ENCODE data around the gene FAM98C.

Gene FAM98C

DNA sequence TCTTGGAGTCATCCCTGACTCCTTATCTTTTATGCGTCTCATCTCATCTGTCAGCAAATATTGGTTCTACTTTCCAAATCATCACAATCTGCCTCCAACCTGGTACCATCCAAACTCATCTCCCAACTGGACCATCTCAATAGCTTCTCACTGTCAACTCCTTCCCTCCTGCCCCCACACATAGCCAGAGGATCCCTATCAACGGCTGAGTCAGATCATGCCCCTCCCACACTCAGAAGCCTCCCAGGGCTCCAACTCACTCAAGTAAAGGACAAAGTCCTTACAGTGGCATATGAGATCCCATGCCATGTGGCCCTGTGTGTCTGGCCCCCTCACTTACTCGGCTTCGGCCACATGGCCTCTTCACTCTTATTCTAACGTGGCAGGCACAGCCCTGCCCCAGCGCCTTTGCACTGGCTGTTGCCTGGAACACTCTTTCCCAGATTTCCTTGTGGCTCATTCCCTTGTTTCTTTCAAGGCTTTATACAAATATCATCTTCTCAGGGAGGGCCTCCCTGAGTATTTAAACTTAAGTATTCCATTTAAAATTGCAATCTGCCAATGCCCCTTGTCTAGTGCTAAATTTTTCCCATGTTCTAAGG lies 10.1 kb upstream of the FAM98C start:
- Histone ChIP-seq H3K4me3 (ENCODE audit: low read depth in 1 of 5, low read length in 5 of 5) (no peak overlapping the region), H3K4me1 (ENCODE audit: control insufficient read depth in 5 of 5, insufficient read depth in 5 of 5, low read length in 5 of 5) (peaks cover 0 to 17% (median 14%) of the 10 kb centered on the region in 5 donors), H3K9me3 (ENCODE audit: control insufficient read depth in 5 of 5, low read length in 5 of 5) (no peaks in the 10 kb centered on the region), H3K9ac (ENCODE audit: low read length in 5 of 5) (no peak overlapping the region), H3K27me3 (ENCODE audit: control insufficient read depth in 5 of 5, insufficient read depth in 4 of 5, low read length in 5 of 5) (peaks cover 11 to 40% (median 31%) of the 10 kb centered on the region in 5 donors), H3K36me3 (ENCODE audit: control insufficient read depth in 5 of 5, insufficient read depth in 5 of 5, low read length in 5 of 5) (no peaks in the 10 kb centered on the region), H3K27ac (ENCODE audit: low read depth, low read length) (no peak overlapping the region)

DNA sequence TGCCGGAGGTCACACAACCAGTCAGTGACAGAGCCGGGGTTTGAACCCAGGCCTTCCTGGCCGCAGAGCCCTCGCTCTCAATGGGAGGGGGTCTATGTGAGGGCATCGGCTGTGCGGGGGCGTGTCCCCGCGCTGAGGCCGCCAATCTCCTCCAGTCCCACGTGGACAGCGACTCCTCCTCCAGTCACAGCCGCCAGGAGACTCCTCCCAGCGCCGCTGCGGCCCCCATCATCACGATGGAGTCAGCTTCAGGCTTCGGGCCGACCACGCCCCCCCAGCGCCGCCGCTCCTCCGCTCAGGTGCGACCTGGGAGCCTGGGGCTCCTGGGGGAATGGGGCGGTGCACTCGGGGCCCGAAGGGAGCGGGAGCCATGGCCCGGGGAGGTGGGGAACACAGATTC lies 8.4 kb upstream of the FAM98C start:
- Histone ChIP-seq H3K4me3 (ENCODE audit: low read depth in 1 of 5, low read length in 5 of 5) (no peak overlapping the region), H3K36me3 (ENCODE audit: control insufficient read depth in 5 of 5, insufficient read depth in 5 of 5, low read length in 5 of 5) (no peaks in the 10 kb centered on the region), H3K27ac (ENCODE audit: low read depth, low read length) (no peak overlapping the region), H3K4me1 (ENCODE audit: control insufficient read depth in 5 of 5, insufficient read depth in 5 of 5, low read length in 5 of 5) (peaks cover 0 to 3% (median 0%) of the 10 kb centered on the region in 5 donors), H3K9me3 (ENCODE audit: control insufficient read depth in 5 of 5, low read length in 5 of 5) (no peaks in the 10 kb centered on the region), H3K27me3 (ENCODE audit: control insufficient read depth in 5 of 5, insufficient read depth in 4 of 5, low read length in 5 of 5) (peaks cover 11 to 47% (median 35%) of the 10 kb centered on the region in 5 donors), H3K9ac (ENCODE audit: low read length in 5 of 5) (no peak overlapping the region)

DNA sequence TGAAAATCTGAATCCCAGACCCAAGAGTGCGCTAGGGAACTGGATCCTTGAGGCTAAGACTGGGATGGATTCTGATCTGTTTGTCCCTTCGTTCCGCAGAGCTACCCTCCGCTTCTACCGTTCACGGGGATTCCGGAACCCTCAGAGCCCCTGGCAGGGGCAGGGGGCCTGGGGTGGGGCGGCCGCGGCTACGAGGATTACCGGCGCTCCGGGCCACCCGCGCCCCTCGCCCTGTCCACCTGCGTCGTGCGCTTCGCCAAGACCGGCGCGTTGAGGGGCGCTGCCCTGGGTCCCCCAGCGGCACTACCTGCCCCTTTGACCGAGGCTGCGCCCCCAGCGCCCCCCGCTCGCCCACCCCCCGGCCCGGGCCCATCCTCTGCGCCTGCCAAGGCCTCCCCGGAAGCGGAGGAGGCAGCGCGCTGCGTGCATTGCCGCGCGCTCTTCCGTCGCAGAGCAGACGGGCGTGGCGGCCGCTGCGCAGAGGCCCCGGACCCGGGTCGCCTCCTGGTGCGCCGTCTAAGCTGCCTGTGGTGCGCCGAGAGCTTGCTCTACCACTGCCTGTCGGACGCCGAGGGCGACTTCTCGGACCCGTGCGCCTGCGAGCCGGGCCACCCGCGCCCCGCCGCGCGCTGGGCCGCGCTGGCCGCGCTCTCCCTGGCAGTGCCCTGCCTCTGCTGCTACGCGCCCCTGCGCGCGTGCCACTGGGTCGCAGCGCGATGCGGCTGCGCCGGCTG lies 7.3 kb upstream of the FAM98C start:
- no peaks in the 10 kb centered on the region for H3K9me3 ChIP-seq (ENCODE audit: control insufficient read depth in 5 of 5, low read length in 5 of 5)
- H3K9ac ChIP-seq (ENCODE audit: low read length in 5 of 5), result no peak overlapping the region
- no peaks in the 10 kb centered on the region for H3K36me3 ChIP-seq (ENCODE audit: control insufficient read depth in 5 of 5, insufficient read depth in 5 of 5, low read length in 5 of 5)
- H3K4me3 ChIP-seq (ENCODE audit: low read depth in 1 of 5, low read length in 5 of 5), result no peak overlapping the region
- H3K27me3 ChIP-seq (ENCODE audit: control insufficient read depth in 5 of 5, insufficient read depth in 4 of 5, low read length in 5 of 5), result peaks cover 11 to 56% (median 42%) of the 10 kb centered on the region in 5 donors
- H3K4me1 ChIP-seq (ENCODE audit: control insufficient read depth in 5 of 5, insufficient read depth in 5 of 5, low read length in 5 of 5), result peaks cover 0 to 3% (median 0%) of the 10 kb centered on the region in 5 donors
- H3K27ac ChIP-seq (ENCODE audit: low read depth, low read length), result no peak overlapping the region

DNA sequence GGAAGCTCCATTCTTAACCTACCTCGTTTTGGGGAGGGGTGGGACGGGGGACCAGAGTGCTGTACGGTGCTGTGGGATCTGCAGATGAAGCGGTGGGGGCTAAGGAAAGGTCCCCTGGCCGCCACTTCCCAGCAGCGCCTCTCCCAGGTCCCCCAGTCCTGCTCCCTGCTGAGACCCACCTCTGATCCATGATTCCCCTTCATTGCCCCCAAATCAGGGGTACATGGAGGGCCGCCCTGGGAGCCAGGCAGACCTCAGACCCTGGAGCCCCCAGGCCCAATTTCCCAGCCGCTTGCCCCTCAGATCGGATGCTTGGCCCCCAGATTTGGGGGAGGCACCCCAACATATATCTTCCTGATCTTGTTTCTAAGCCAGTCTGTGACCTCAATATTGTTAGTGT lies 3.8 kb upstream of the FAM98C start:
- Histone ChIP-seq H3K9me3 (ENCODE audit: control insufficient read depth in 5 of 5, low read length in 5 of 5) (no peaks in the 10 kb centered on the region), H3K4me3 (ENCODE audit: low read depth in 1 of 5, low read length in 5 of 5) (no peak overlapping the region), H3K27me3 (ENCODE audit: control insufficient read depth in 5 of 5, insufficient read depth in 4 of 5, low read length in 5 of 5) (peaks cover 11 to 54% (median 38%) of the 10 kb centered on the region in 5 donors)

DNA sequence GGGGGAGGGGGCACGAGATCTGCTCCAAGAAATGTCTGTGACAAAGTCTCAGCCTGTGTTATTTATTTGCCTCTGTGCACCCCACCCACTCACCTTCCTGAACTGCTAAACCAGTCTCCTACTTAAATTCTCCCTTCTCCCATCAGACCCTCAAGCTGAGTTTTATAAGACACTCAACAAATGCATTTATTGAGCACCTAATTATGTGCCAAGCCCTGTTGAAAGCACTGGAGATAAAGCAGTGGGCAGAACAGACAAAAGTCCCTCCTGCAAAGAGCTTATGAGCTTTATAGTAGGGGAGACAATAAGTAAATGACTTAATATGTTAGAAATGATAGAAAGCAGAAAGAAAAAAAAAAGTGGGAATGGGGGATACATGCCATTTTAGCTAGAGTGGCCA lies 3.4 kb upstream of the FAM98C start:
- Histone ChIP-seq H3K4me3 (ENCODE audit: low read depth in 1 of 5, low read length in 5 of 5) (no peak overlapping the region), H3K27ac (ENCODE audit: low read depth, low read length) (no peak overlapping the region), H3K27me3 (ENCODE audit: control insufficient read depth in 5 of 5, insufficient read depth in 4 of 5, low read length in 5 of 5) (peaks cover 8 to 50% (median 33%) of the 10 kb centered on the region in 5 donors), H3K36me3 (ENCODE audit: control insufficient read depth in 5 of 5, insufficient read depth in 5 of 5, low read length in 5 of 5) (no peaks in the 10 kb centered on the region), H3K9me3 (ENCODE audit: control insufficient read depth in 5 of 5, low read length in 5 of 5) (no peaks in the 10 kb centered on the region), H3K9ac (ENCODE audit: low read length in 5 of 5) (no peak overlapping the region), H3K4me1 (ENCODE audit: control insufficient read depth in 5 of 5, insufficient read depth in 5 of 5, low read length in 5 of 5) (peaks cover 0 to 19% (median 12%) of the 10 kb centered on the region in 5 donors)

More for the DNA sequence above, 3.8 kb upstream of the FAM98C start:
- H3K27ac ChIP-seq (ENCODE audit: low read depth, low read length), result no peak overlapping the region
- no peak overlapping the region for H3K9ac ChIP-seq (ENCODE audit: low read length in 5 of 5)
- H3K36me3 ChIP-seq (ENCODE audit: control insufficient read depth in 5 of 5, insufficient read depth in 5 of 5, low read length in 5 of 5), result no peaks in the 10 kb centered on the region
- H3K4me1 ChIP-seq (ENCODE audit: control insufficient read depth in 5 of 5, insufficient read depth in 5 of 5, low read length in 5 of 5), result peaks cover 0 to 17% (median 11%) of the 10 kb centered on the region in 5 donors

DNA sequence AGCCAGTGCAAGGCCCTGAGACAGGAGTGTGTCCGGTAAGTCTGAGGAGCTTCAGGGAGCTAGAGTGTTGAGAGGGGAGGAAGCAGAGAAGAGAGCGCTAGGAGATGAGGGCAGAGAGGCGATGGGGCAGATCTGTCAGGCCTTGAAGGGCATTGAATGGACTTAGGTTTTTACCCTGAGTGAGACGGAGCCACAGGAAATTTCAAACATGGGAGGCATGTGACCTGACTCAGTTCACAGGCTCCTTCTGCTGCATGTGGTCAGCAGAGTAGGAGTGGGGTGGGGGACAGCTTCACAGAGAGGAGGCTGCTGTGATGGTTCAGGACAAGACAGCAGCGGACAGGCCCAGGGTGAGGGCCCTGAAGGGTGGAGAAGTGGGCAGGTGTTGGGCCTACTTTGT lies 2.5 kb upstream of the FAM98C start:
- no peak overlapping the region for H3K27ac ChIP-seq (ENCODE audit: low read depth, low read length)
- H3K4me1 ChIP-seq (ENCODE audit: control insufficient read depth in 5 of 5, insufficient read depth in 5 of 5, low read length in 5 of 5), result peaks cover 0 to 16% (median 12%) of the 10 kb centered on the region in 5 donors
- H3K4me3 ChIP-seq (ENCODE audit: low read depth in 1 of 5, low read length in 5 of 5), result no peak overlapping the region
- H3K27me3 ChIP-seq (ENCODE audit: control insufficient read depth in 5 of 5, insufficient read depth in 4 of 5, low read length in 5 of 5), result peaks cover 5 to 42% (median 30%) of the 10 kb centered on the region in 5 donors
- H3K36me3 ChIP-seq (ENCODE audit: control insufficient read depth in 5 of 5, insufficient read depth in 5 of 5, low read length in 5 of 5), result peaks cover 0 to 6% (median 4%) of the 10 kb centered on the region in 5 donors
- no peak overlapping the region for H3K9ac ChIP-seq (ENCODE audit: low read length in 5 of 5)
- no peaks in the 10 kb centered on the region for H3K9me3 ChIP-seq (ENCODE audit: control insufficient read depth in 5 of 5, low read length in 5 of 5)

DNA sequence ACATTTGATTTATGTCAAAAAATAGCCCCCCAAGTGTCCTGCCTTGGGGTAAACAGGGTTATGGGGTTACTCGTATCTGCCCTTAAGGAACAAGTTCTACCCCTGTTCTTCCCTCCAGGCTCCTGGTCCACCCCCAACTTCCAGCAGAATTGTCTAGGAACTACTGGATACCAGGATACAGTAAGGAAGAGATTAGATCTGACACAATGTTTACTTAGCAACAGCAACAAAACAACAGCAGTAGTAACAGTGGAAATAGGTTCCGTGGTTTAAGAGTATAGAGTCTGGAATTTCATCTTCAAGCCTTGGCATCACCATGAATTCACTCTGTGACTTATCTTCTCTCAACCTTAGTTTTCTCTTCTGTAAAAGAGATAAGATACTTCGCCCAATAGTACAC lies 1.7 kb upstream of the FAM98C start:
- Histone ChIP-seq H3K9ac (ENCODE audit: low read length in 5 of 5) (no peak overlapping the region), H3K27me3 (ENCODE audit: control insufficient read depth in 5 of 5, insufficient read depth in 4 of 5, low read length in 5 of 5) (peaks cover under 1 to 37% (median 27%) of the 10 kb centered on the region in 5 donors)

DNA sequence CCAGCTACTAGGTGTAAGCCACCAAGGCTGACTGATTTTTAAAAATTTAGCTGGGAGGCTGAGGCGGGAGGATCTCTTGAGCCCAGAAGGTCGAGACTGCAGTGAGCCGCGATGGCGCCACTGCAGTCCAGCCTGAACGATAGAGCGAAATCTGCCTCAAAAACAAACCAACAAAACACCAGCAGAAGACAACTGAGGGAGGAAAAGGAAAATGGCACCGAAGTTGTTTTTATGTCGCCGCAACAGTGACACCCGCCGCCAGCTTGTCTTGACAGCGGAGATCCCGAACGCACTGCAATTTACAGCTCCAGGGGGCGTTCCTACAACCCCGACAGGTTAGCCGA lies 298 bp upstream of the FAM98C start:
- no peak overlapping the region for H3K27ac ChIP-seq (ENCODE audit: low read depth, low read length)
- H3K4me3 ChIP-seq (ENCODE audit: low read depth in 1 of 5, low read length in 5 of 5), result peak overlapping the region in 4 of 5 donors; percentile 60 to 89 (median 70)
- no peak overlapping the region for H3K9ac ChIP-seq (ENCODE audit: low read length in 5 of 5)
- peaks cover 0 to 22% (median 13%) of the 10 kb centered on the region in 5 donors for H3K36me3 ChIP-seq (ENCODE audit: control insufficient read depth in 5 of 5, insufficient read depth in 5 of 5, low read length in 5 of 5)
- H3K9me3 ChIP-seq (ENCODE audit: control insufficient read depth in 5 of 5, low read length in 5 of 5), result no peaks in the 10 kb centered on the region
- peaks cover 0 to 23% (median 12%) of the 10 kb centered on the region in 5 donors for H3K27me3 ChIP-seq (ENCODE audit: control insufficient read depth in 5 of 5, insufficient read depth in 4 of 5, low read length in 5 of 5)
- H3K4me1 ChIP-seq (ENCODE audit: control insufficient read depth in 5 of 5, insufficient read depth in 5 of 5, low read length in 5 of 5), result peaks cover 0 to 16% (median 12%) of the 10 kb centered on the region in 5 donors

More for the DNA sequence above, 1.7 kb upstream of the FAM98C start:
- Histone ChIP-seq H3K4me1 (ENCODE audit: control insufficient read depth in 5 of 5, insufficient read depth in 5 of 5, low read length in 5 of 5) (peaks cover 0 to 16% (median 12%) of the 10 kb centered on the region in 5 donors), H3K27ac (ENCODE audit: low read depth, low read length) (no peak overlapping the region), H3K4me3 (ENCODE audit: low read depth in 1 of 5, low read length in 5 of 5) (no peak overlapping the region), H3K36me3 (ENCODE audit: control insufficient read depth in 5 of 5, insufficient read depth in 5 of 5, low read length in 5 of 5) (peaks cover 0 to 10% (median 5%) of the 10 kb centered on the region in 5 donors), H3K9me3 (ENCODE audit: control insufficient read depth in 5 of 5, low read length in 5 of 5) (no peaks in the 10 kb centered on the region)

DNA sequence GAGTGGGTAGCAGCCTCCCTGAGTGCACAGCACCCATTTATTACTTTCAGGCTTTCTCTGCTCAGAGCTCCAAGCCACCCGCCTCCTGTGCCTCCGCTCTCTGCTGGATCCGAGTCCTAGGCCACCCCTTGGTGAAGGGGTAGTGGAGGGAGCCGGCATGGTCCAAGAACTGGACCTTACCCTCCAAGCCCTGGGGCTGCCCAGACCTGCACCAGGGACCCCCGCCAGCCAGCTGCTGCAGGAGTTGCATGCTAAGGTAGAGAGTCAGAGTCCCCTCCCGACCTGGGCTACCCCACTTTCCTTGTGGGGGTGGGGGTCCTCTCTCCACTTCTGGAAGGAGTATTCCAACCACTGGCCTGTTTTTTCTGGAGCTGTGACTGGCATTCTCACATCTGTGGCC lies 2.0 kb downstream of the FAM98C start:
- Histone ChIP-seq H3K36me3 (ENCODE audit: control insufficient read depth in 5 of 5, insufficient read depth in 5 of 5, low read length in 5 of 5) (peaks cover 0 to 28% (median 13%) of the 10 kb centered on the region in 5 donors), H3K4me1 (ENCODE audit: control insufficient read depth in 5 of 5, insufficient read depth in 5 of 5, low read length in 5 of 5) (peaks cover 0 to 16% (median 12%) of the 10 kb centered on the region in 5 donors), H3K9me3 (ENCODE audit: control insufficient read depth in 5 of 5, low read length in 5 of 5) (no peaks in the 10 kb centered on the region), H3K27ac (ENCODE audit: low read depth, low read length) (no peak overlapping the region), H3K27me3 (ENCODE audit: control insufficient read depth in 5 of 5, insufficient read depth in 4 of 5, low read length in 5 of 5) (peaks cover 0 to 6% (median 4%) of the 10 kb centered on the region in 5 donors), H3K9ac (ENCODE audit: low read length in 5 of 5) (no peak overlapping the region), H3K4me3 (ENCODE audit: low read depth in 1 of 5, low read length in 5 of 5) (no peak overlapping the region)

DNA sequence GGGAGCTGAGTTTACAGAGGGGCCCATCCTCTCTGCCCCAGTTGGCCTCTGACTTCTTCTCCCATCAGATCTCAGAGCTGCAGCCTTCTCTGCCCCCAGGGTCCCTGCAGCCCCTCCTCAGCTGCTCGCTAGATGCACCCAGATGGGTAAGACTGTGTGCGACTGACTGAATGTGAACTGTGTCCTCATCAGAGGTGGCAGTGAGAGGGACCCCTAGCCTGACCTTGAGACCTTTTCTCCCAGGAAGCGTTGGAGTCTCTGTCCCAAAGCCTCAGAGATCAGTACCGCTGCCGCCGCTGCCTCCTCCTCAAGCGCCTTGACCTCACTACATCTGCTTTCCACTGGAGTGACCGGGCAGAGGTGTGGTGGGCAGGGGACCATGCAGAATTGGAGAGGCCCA lies 2.4 kb downstream of the FAM98C start:
- Histone ChIP-seq H3K27me3 (ENCODE audit: control insufficient read depth in 5 of 5, insufficient read depth in 4 of 5, low read length in 5 of 5) (peaks cover 0 to 2% (median 1%) of the 10 kb centered on the region in 5 donors), H3K9me3 (ENCODE audit: control insufficient read depth in 5 of 5, low read length in 5 of 5) (no peaks in the 10 kb centered on the region)

More for the DNA sequence above, 2.4 kb downstream of the FAM98C start:
- Histone ChIP-seq H3K9ac (ENCODE audit: low read length in 5 of 5) (no peak overlapping the region), H3K4me1 (ENCODE audit: control insufficient read depth in 5 of 5, insufficient read depth in 5 of 5, low read length in 5 of 5) (peaks cover 0 to 16% (median 12%) of the 10 kb centered on the region in 5 donors), H3K4me3 (ENCODE audit: low read depth in 1 of 5, low read length in 5 of 5) (no peak overlapping the region), H3K36me3 (ENCODE audit: control insufficient read depth in 5 of 5, insufficient read depth in 5 of 5, low read length in 5 of 5) (peaks cover 0 to 29% (median 13%) of the 10 kb centered on the region in 5 donors), H3K27ac (ENCODE audit: low read depth, low read length) (no peak overlapping the region)

All from subcutaneous abdominal adipose tissue (tissue), 5 donors.